IMR-90 (cell line): ENCODE data around the gene SF3B2. TPM values are rescaled to one million over a fixed set of nuclear protein-coding genes. Genes with fewer than 3 reads are reported as not detected.

Source experiments
- ATAC-seq: fragments of 200-7000 bp; cut with Tn5 transposase; 2 replicates; pipeline ENCODE4 v1.9.1; 2020; ENCODE audit warnings: low read depth, mild to moderate bottlenecking, moderate library complexity
- BruUV-seq: library from RNA; stranded (reverse); fragments of 400-500 nt; replicated peaks from 2 replicates; lab custom pipeline; 2021; lab: Mats Ljungman, UMichigan
- CTCF ChIA-PET: fragments of 300-600 bp; formaldehyde crosslinking; extraction: SDS; loops from one replicate; lab custom pipeline; 2021; ENCODE audit warnings: antibody characterized with exemption; lab: Yijun Ruan, JAX
- POLR2A ChIA-PET: fragments of 300-600 bp; sonication (Branson Sonifier 250); formaldehyde crosslinking; loops from one replicate; lab custom pipeline; 2022; ENCODE audit warnings: antibody characterized with exemption; ENCODE audit not compliant: unreplicated experiment; lab: Charles Lee
- DNase-seq: peaks from one replicate; pipeline ENCODE4 v3.0.0; 2013
- H2AFZ ChIP-seq: replicated peaks from 2 replicates; pipeline ENCODE3; 2013; ENCODE audit warnings: low read length, mild to moderate bottlenecking; ENCODE audit not compliant: poor library complexity
- H2AK5ac ChIP-seq: 2 replicates; pipeline ENCODE4 v1.6.1; 2013; ENCODE audit warnings: low read depth, low read length, inconsistent platforms
- H2AK9ac ChIP-seq: replicated peaks from 2 replicates; pipeline ENCODE3; 2013; ENCODE audit warnings: mild to moderate bottlenecking, low read depth, low read length, moderate library complexity; ENCODE audit not compliant: poor library complexity
- H2BK120ac ChIP-seq: 2 replicates; pipeline ENCODE4 v1.6.1; 2013; ENCODE audit warnings: low read depth, low read length, inconsistent platforms
- H2BK15ac ChIP-seq: 3 replicates; pipeline ENCODE4 v1.6.1; 2013; ENCODE audit warnings: low read depth, low read length, inconsistent platforms
- H2BK20ac ChIP-seq: 2 replicates; pipeline ENCODE4 v1.6.1; 2013; ENCODE audit warnings: low read depth, mild to moderate bottlenecking, inconsistent platforms, low read length, moderate library complexity
- H2BK5ac ChIP-seq: 2 replicates; pipeline ENCODE4 v1.6.1; 2013; ENCODE audit warnings: mild to moderate bottlenecking, low read depth, low read length, inconsistent platforms; ENCODE audit not compliant: poor library complexity, severe bottlenecking
- H3K14ac ChIP-seq: replicated peaks from 2 replicates; pipeline ENCODE4 v1.6.1; 2013; ENCODE audit warnings: low read depth, low read length, inconsistent platforms
- H3K18ac ChIP-seq: 2 replicates; pipeline ENCODE4 v1.6.1; 2013; ENCODE audit warnings: low read depth, low read length, control low read depth
- H3K23ac ChIP-seq: 2 replicates; pipeline ENCODE4 v1.6.1; 2013; ENCODE audit warnings: low read depth, low read length, inconsistent platforms
- H3K27ac ChIP-seq: 2 replicates; pipeline ENCODE4 v1.5.1; 2013; ENCODE audit warnings: mild to moderate bottlenecking, control low read depth, low read length; ENCODE audit not compliant: insufficient read depth
- H3K27me3 ChIP-seq: 2 replicates; pipeline ENCODE4 v1.6.1; 2013; ENCODE audit warnings: low read length; ENCODE audit not compliant: control insufficient read depth, insufficient read depth
- H3K36me3 ChIP-seq: 2 replicates; pipeline ENCODE4 v1.6.1; 2013; ENCODE audit warnings: low read length, mixed read lengths; ENCODE audit not compliant: control insufficient read depth, insufficient read depth
- H3K4ac ChIP-seq: 2 replicates; pipeline ENCODE4 v1.6.1; 2013; ENCODE audit warnings: low read depth, low read length, inconsistent platforms
- H3K4me1 ChIP-seq: 2 replicates; pipeline ENCODE4 v1.6.1; 2013; ENCODE audit warnings: low read length, mixed read lengths; ENCODE audit not compliant: control insufficient read depth, insufficient read depth
- H3K4me2 ChIP-seq: 2 replicates; pipeline ENCODE4 v1.6.1; 2013; ENCODE audit warnings: low read depth, mild to moderate bottlenecking, control low read depth, low read length, moderate library complexity
- H3K4me3 ChIP-seq: 2 replicates; pipeline ENCODE4 v1.5.1; 2013; ENCODE audit warnings: low read depth, mild to moderate bottlenecking, control low read depth, low read length, moderate library complexity; ENCODE audit not compliant: insufficient read depth
- H3K56ac ChIP-seq: 2 replicates; pipeline ENCODE4 v1.6.1; 2013; ENCODE audit warnings: low read length, inconsistent platforms; ENCODE audit not compliant: insufficient read depth; ENCODE audit errors: extremely low read depth
- H3K79me1 ChIP-seq, 2 experiments: 2 replicates each; pipeline ENCODE4 v1.6.1; 2013; ENCODE audit warnings: low read length in 2 of 2, inconsistent platforms in 1 of 2, low read depth in 1 of 2
- H3K9ac ChIP-seq: 2 replicates; pipeline ENCODE4 v1.6.1; 2013; ENCODE audit warnings: low read depth, low read length, control low read depth
- H3K9me1 ChIP-seq: 2 replicates; pipeline ENCODE4 v1.6.1; 2013; ENCODE audit warnings: low read length, inconsistent platforms; ENCODE audit not compliant: insufficient read depth
- H3K9me3 ChIP-seq: 2 replicates; pipeline ENCODE4 v1.6.1; 2013; ENCODE audit warnings: low read length; ENCODE audit not compliant: control insufficient read depth, insufficient read depth
- H4K20me1 ChIP-seq: 2 replicates; pipeline ENCODE4 v1.6.1; 2013; ENCODE audit warnings: low read length, inconsistent platforms; ENCODE audit not compliant: insufficient read depth
- H4K5ac ChIP-seq: 2 replicates; pipeline ENCODE4 v1.6.1; 2013; ENCODE audit warnings: mild to moderate bottlenecking, low read depth, low read length, control low read depth
- H4K8ac ChIP-seq, 2 experiments: 2 replicates each; pipeline ENCODE4 v1.6.1; 2013; ENCODE audit warnings: low read depth in 2 of 2, low read length in 2 of 2, control low read depth in 1 of 2, inconsistent platforms in 1 of 2
- H4K91ac ChIP-seq: 2 replicates; pipeline ENCODE4 v1.6.1; 2013; ENCODE audit warnings: low read depth, low read length, inconsistent platforms; ENCODE audit not compliant: insufficient read depth
- MAFK ChIP-seq: IDR thresholded peaks from 2 replicates; pipeline ENCODE4 v1.6.1; 2012; ENCODE audit warnings: low read depth, low read length, improper control_type of control experiment
- WGBS, 2 experiments: methylation state at CpG; one replicate each; pipeline versions ENCODE4 v1.1.5 to v1.1.7; 2013; ENCODE audit warnings: missing lambda C conversion rate in 2 of 2; ENCODE audit not compliant: insufficient read length in 1 of 2; ENCODE audit errors: extremely low coverage in 2 of 2; 5-methylcytosine and 5-hydroxymethylcytosine counted together
- dilution Hi-C: fragments of 300-500 bp; cut with HindIII; formaldehyde crosslinking; loops from one replicate; pipeline ENCODE4 v1.14.3; 2018; ENCODE audit warnings: low sequenced_read_pairs; ENCODE audit not compliant: unreplicated experiment
- in situ Hi-C: fragments of 300-500 bp; cut with MboI; formaldehyde crosslinking; loops from 3 replicates; pipeline ENCODE4 v1.14.3; 2019; ENCODE audit warnings: low sequenced_read_pairs, inconsistent platforms, mixed read lengths
- intact Hi-C: fragments of 100-400 bp; cut with micrococcal nuclease; formaldehyde crosslinking; loops from 2 replicates; pipeline ENCODE4 v1.10.0; 2022
- polyA plus RNA-seq, 3 experiments: library from polyadenylated mRNA; depleted of rRNA; stranded (reverse); fragments of >200 nt; gene quantifications; 2 replicates each; pipeline ENCODE4 v1.2.3, GENCODE V29; 2012; ENCODE audit warnings: low replicate concordance in 1 of 3
- total RNA-seq: library from RNA; depleted of rRNA; stranded (reverse); fragments of >200 nt; gene quantifications from 2 replicates; pipeline ENCODE4 v1.2.3, GENCODE V29; 2012

The SF3B2 gene
- total and polyA plus RNA-seq, 2 of the 4 experiments (the other 2 are of a cell fraction), result 120 to 122 TPM

DNA sequence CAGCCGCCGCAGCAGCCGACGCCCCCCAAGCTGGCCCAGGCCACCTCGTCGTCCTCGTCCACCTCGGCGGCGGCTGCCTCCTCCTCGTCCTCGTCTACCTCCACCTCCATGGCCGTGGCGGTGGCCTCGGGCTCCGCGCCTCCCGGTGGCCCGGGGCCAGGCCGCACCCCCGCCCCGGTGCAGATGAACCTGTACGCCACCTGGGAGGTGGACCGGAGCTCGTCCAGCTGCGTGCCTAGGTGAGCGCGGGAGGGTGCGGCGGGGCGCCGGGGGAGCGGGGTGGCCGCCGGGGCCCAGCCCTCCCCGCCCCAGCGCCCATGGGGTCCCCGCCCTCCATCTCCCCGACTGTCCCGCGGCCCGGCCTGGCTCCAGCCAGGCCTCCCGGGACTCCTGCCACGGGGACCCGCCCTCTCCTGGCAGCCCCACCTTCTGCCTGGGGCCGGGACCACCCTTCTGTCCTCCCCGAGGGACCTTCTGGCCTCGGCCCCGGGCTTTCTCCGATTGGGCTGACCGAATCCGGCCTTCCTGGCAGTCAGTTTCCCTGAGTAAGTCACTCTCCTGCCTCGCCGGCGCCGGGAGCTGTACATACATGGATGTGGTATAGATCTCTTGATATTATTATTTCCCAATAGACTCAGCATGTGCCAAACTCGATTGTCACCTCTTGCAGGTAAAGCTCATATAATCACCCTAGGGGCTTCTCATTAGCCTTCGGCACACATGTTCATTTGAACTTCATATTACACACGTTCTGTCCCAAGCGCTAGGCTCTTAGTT lies 18.6 kb downstream of the SF3B2 start:
- Histone ChIP-seq H2AK5ac (peak overlapping the region; percentile 46; the same call in 1 of the 2 replicates), H3K9ac (peak overlapping the region; percentile 92), H3K27me3 (no peaks in the 10 kb centered on the region), H2AK9ac (peak overlapping the region; percentile 95), H4K20me1 (peaks cover 27% of the 10 kb centered on the region), H3K14ac (peak overlapping the region; percentile 64), H3K18ac (peak overlapping the region; percentile 10; the same call in 1 of the 2 replicates), H3K27ac (peak overlapping the region; percentile 83), H2AFZ (peak overlapping the region; percentile 89), H3K4me3 (peak overlapping the region; percentile 99), H3K23ac (peak overlapping the region; percentile 91), H3K4me2 (peak overlapping the region; percentile 82), H4K91ac (peak overlapping the region; percentile 44), H2BK5ac (peak overlapping the region; percentile 85), H4K8ac (peak overlapping the region in 1 of 2 experiments; percentile 43; a peak in 1 of 4 replicates), H2BK120ac (peak overlapping the region; percentile 2; the same call in 1 of the 2 replicates), H3K4ac (peak overlapping the region; percentile 56), H2BK20ac (no peak overlapping the region), H3K9me1 (peaks cover 13% of the 10 kb centered on the region), H3K36me3 (peaks cover 38% of the 10 kb centered on the region), H2BK15ac (no peak overlapping the region), H3K79me1 (peaks cover 20 to 59% of the 10 kb centered on the region in 2 experiments), H4K5ac (0 out of 2 replicates have a peak overlapping the region, but pooled peaks have one; percentile 3), H3K4me1 (peaks cover 12% of the 10 kb centered on the region), H3K9me3 (no peaks in the 10 kb centered on the region), H3K56ac (peak overlapping the region; percentile 58; the same call in 1 of the 2 replicates)
- DNase-seq (peak; percentile 28), ATAC-seq (peak; percentile 9)
- dilution Hi-C loops (no loop called here), intact Hi-C loops (loop anchor here (2.0 to 5.0 kb wide), 2 partner anchors 42 to 188 kb away; no protein-coding TSS in a partner anchor), in situ Hi-C loops (no loop called here)
- no peak for TF ChIP-seq MAFK
- WGBS, 2 experiments, result 8% methylated on average over 13 of the region's 60 CpGs; no CpG with 5 or more reads in 1 of the 2 experiments
- CTCF ChIA-PET, result interaction anchor here (0.6 kb wide), 1 partner anchor 67 kb away, joined by 5 read pairs; no protein-coding TSS in a partner anchor
- BruUV-seq, result no TSS peak
- POLR2A ChIA-PET, result no interaction called here
